ENCODE measurements around the gene RNF20.

DNA sequence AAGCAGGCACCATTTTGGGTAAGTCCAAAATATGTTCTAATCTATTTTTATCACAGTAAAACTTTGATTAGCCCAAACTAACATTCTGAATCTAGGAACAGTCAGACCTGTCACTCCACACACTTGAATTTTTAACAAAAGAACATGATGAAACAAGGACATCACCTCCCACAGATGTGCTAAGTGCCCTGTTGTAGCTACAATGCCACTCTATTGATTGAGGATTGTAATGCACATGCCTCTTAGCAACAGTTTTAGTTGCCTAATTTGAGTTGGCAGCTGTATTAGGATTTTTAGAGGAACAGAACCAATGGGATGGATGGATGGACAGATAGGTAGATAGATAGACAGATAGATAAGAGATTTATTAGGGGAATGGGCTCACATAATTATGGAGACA is 20.3 kb upstream of the RNF20 start:
- TF ChIP-seq, protein P1, sequence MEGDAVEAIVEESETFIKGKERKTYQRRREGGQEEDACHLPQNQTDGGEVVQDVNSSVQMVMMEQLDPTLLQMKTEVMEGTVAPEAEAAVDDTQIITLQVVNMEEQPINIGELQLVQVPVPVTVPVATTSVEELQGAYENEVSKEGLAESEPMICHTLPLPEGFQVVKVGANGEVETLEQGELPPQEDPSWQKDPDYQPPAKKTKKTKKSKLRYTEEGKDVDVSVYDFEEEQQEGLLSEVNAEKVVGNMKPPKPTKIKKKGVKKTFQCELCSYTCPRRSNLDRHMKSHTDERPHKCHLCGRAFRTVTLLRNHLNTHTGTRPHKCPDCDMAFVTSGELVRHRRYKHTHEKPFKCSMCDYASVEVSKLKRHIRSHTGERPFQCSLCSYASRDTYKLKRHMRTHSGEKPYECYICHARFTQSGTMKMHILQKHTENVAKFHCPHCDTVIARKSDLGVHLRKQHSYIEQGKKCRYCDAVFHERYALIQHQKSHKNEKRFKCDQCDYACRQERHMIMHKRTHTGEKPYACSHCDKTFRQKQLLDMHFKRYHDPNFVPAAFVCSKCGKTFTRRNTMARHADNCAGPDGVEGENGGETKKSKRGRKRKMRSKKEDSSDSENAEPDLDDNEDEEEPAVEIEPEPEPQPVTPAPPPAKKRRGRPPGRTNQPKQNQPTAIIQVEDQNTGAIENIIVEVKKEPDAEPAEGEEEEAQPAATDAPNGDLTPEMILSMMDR (conservative IDR thresholded peaks at IDR 0.05; ENCODE audit: low read length) = no peak
- TF ChIP-seq EZH2phosphoT487 (IDR thresholded peaks at IDR 0.05; ENCODE audit: borderline replicate concordance) = no peak
